HEK293 (cell line): ENCODE measurements around the gene EEF1AKMT3.

Experiments used
- CTCF ChIP-seq: fragments of 450-650 bp; formaldehyde crosslinking; IDR thresholded peaks from 2 replicates; pipeline ENCODE4 v1.5.1; 2016; ENCODE audit warnings: missing biosample characterization, missing genetic modification characterization
- ELK4 ChIP-seq: IDR thresholded peaks from 2 replicates; pipeline ENCODE4 v1.6.1; 2011; ENCODE audit warnings: mild to moderate bottlenecking, low read depth, low read length, borderline replicate concordance
- KLF17 ChIP-seq: fragments of 450-650 bp; formaldehyde crosslinking; IDR thresholded peaks from 2 replicates; pipeline ENCODE4 v1.5.1; 2016; ENCODE audit warnings: missing biosample characterization, missing genetic modification characterization
- REST ChIP-seq: fragments of 450-650 bp; formaldehyde crosslinking; IDR thresholded peaks from 2 replicates; pipeline ENCODE4 v1.5.1; 2016; ENCODE audit warnings: missing biosample characterization, missing genetic modification characterization
- SCRT1 ChIP-seq: fragments of 450-650 bp; formaldehyde crosslinking; IDR thresholded peaks from 2 replicates; pipeline ENCODE4 v1.5.1; 2016; ENCODE audit warnings: missing biosample characterization, missing genetic modification characterization, borderline replicate concordance
- ZBTB26 ChIP-seq: fragments of 450-650 bp; formaldehyde crosslinking; optimal IDR thresholded peaks from 2 replicates; pipeline ENCODE3; 2016; ENCODE audit warnings: missing biosample characterization, mild to moderate bottlenecking, missing genetic modification characterization
- ZBTB7A ChIP-seq: fragments of 450-650 bp; formaldehyde crosslinking; IDR thresholded peaks from 2 replicates; pipeline ENCODE4 v1.5.1; 2016; ENCODE audit warnings: low read depth, missing biosample characterization, missing genetic modification characterization
- ZEB2 ChIP-seq: fragments of 450-650 bp; formaldehyde crosslinking; IDR thresholded peaks from 2 replicates; pipeline ENCODE4 v1.5.1; 2016; ENCODE audit warnings: missing biosample characterization, missing genetic modification characterization
- ZNF10 ChIP-seq: fragments of 450-650 bp; formaldehyde crosslinking; IDR thresholded peaks from 2 replicates; pipeline ENCODE4 v1.5.1; 2017; ENCODE audit warnings: missing biosample characterization, missing genetic modification characterization
- ZNF140 ChIP-seq: fragments of 450-650 bp; formaldehyde crosslinking; IDR thresholded peaks from 2 replicates; pipeline ENCODE4 v1.5.1; 2016; ENCODE audit warnings: missing biosample characterization, missing genetic modification characterization
- ZNF146 ChIP-seq: fragments of 450-650 bp; formaldehyde crosslinking; IDR thresholded peaks from 2 replicates; pipeline ENCODE4 v1.5.1; 2016; ENCODE audit warnings: missing biosample characterization, missing genetic modification characterization
- ZNF2 ChIP-seq: fragments of 450-650 bp; formaldehyde crosslinking; IDR thresholded peaks from 2 replicates; pipeline ENCODE4 v1.5.1; 2016; ENCODE audit warnings: missing biosample characterization, missing genetic modification characterization
- ZNF292 ChIP-seq: fragments of 450-650 bp; formaldehyde crosslinking; IDR thresholded peaks from 2 replicates; pipeline ENCODE4 v1.5.1; 2016; ENCODE audit warnings: low read depth, missing biosample characterization, missing genetic modification characterization, borderline replicate concordance
- ZNF335 ChIP-seq: fragments of 450-650 bp; formaldehyde crosslinking; conservative IDR thresholded peaks from 2 replicates; pipeline ENCODE4 v1.5.1; 2016; ENCODE audit warnings: missing biosample characterization, missing genetic modification characterization
- ZNF398 ChIP-seq: fragments of 450-650 bp; formaldehyde crosslinking; IDR thresholded peaks from 2 replicates; pipeline ENCODE4 v1.5.1; 2017; ENCODE audit warnings: missing biosample characterization, missing genetic modification characterization
- ZSCAN30 ChIP-seq: fragments of 450-650 bp; IDR thresholded peaks from 2 replicates; pipeline ENCODE4 v1.5.1; 2018; ENCODE audit warnings: missing biosample characterization, mild to moderate bottlenecking, missing genetic modification characterization, moderate library complexity

Gene EEF1AKMT3

GRCh38 chr12:57803319-57803893, 31.0 kb downstream of the EEF1AKMT3 start (continued):
- TF ChIP-seq ZNF398 (tag by site-specific recombination) (no peak), ZNF2 (tag by site-specific recombination) (0 out of 2 replicates have a peak, but pooled peaks have one; percentile 40), ZSCAN30 (tag by site-specific recombination) (no peak), REST (tag by site-specific recombination) (no peak), ZBTB26 (no peak), ZEB2 (tag by site-specific recombination) (no peak), ZNF10 (tag by site-specific recombination) (no peak), KLF17 (tag by site-specific recombination) (no peak), CTCF (tag by site-specific recombination) (peak; percentile 60), ZBTB7A (tag by site-specific recombination) (no peak), ZNF292 (tag by site-specific recombination) (no peak), SCRT1 (tag by site-specific recombination) (no peak), ELK4 (no peak), ZNF335 (tag by site-specific recombination) (no peak), ZNF140 (tag by site-specific recombination) (no peak), ZNF146 (tag by site-specific recombination) (no peak)
- TF ChIP-seq, all 188 proteins: peak for 4
